Panc1 (cell line): ENCODE data around the gene PAK6. TPM values are rescaled to one million over a fixed set of nuclear protein-coding genes. Genes with fewer than 3 reads are reported as not detected.

Experiments used
- ATAC-seq: fragments of 200-7000 bp; cut with Tn5 transposase; 2 replicates; pipeline ENCODE4 v1.9.1; 2020; ENCODE audit warnings: mild to moderate bottlenecking, moderate library complexity
- BruUV-seq: library from RNA; stranded (reverse); fragments of 400-500 nt; replicated peaks from 2 replicates; lab custom pipeline; 2021; lab: Mats Ljungman, UMichigan
- CTCF ChIA-PET: fragments of 300-600 bp; sonication (Branson Sonifier 250); formaldehyde crosslinking; loops from one replicate; lab custom pipeline; 2022; ENCODE audit warnings: antibody characterized with exemption; lab: Charles Lee
- POLR2A ChIA-PET: fragments of 300-600 bp; sonication (Branson Sonifier 250); formaldehyde crosslinking; loops from one replicate; lab custom pipeline; 2022; ENCODE audit warnings: antibody characterized with exemption; lab: Charles Lee
- DNase-seq: peaks from one replicate; pipeline ENCODE4 v3.0.0-alpha.2; 2010; ENCODE audit warnings: low read depth, low spot score
- H3K27ac ChIP-seq: 2 replicates; pipeline ENCODE4 v1.5.1; 2011; ENCODE audit warnings: mild to moderate bottlenecking, low read length, inconsistent platforms
- H3K27me3 ChIP-seq: fragments of 200-500 bp; sonication (Bioruptor generic); 2 replicates; pipeline ENCODE4 v1.6.0; 2014; ENCODE audit warnings: low read length, inconsistent platforms; ENCODE audit not compliant: control insufficient read depth, insufficient read depth
- H3K36me3 ChIP-seq: fragments of 200-500 bp; sonication (Bioruptor generic); 2 replicates; pipeline ENCODE4 v1.5.1; 2014; ENCODE audit warnings: inconsistent platforms, mild to moderate bottlenecking, low read length, moderate library complexity; ENCODE audit not compliant: control insufficient read depth, insufficient read depth
- H3K4me1 ChIP-seq: 2 replicates; pipeline ENCODE4 v1.5.1; 2011; ENCODE audit warnings: inconsistent platforms, mild to moderate bottlenecking, low read length, moderate library complexity; ENCODE audit not compliant: control insufficient read depth, insufficient read depth
- H3K4me3 ChIP-seq, 2 experiments: 2 replicates each; pipeline ENCODE4 v1.5.1; 2011 to 2012; ENCODE audit warnings: low read depth in 2 of 2, low read length in 2 of 2, mild to moderate bottlenecking in 2 of 2, inconsistent platforms in 1 of 2, moderate library complexity in 1 of 2
- H3K9me3 ChIP-seq: fragments of 200-500 bp; sonication (Bioruptor generic); 2 replicates; pipeline ENCODE4 v1.5.1; 2014; ENCODE audit warnings: low read depth, mild to moderate bottlenecking, inconsistent platforms, low read length, moderate library complexity; ENCODE audit not compliant: control insufficient read depth, insufficient read depth
- CTCF ChIP-seq: fragments of 450-650 bp; IDR thresholded peaks from 2 replicates; pipeline ENCODE4 v1.5.1; 2017; ENCODE audit warnings: mild to moderate bottlenecking
- POLR2AphosphoS5 ChIP-seq: IDR thresholded peaks from 2 replicates; pipeline ENCODE4 v1.6.1; 2012; ENCODE audit warnings: mild to moderate bottlenecking, low read depth, low read length, moderate library complexity
- REST ChIP-seq, 2 experiments: IDR thresholded peaks; 2 replicates each; pipeline ENCODE4 v1.6.1; 2011 to 2012; ENCODE audit warnings: low read depth in 2 of 2, control low read depth in 1 of 2, low read length in 1 of 2, mild to moderate bottlenecking in 1 of 2, moderate library complexity in 1 of 2; ENCODE audit not compliant: insufficient read depth in 1 of 2
- SIN3A ChIP-seq: IDR thresholded peaks from 2 replicates; pipeline ENCODE4 v1.6.1; 2012; ENCODE audit warnings: low read depth, mild to moderate bottlenecking, low read length, moderate library complexity, borderline replicate concordance; ENCODE audit not compliant: insufficient read depth
- TCF7L2 ChIP-seq: IDR thresholded peaks from 2 replicates; pipeline ENCODE4 v1.6.1; 2011; ENCODE audit warnings: mild to moderate bottlenecking, low read depth, low read length, inconsistent platforms
- in situ Hi-C: cut with HindIII; loops from 2 replicates; pipeline ENCODE4 v1.10.0; 2016; ENCODE audit warnings: low sequenced_read_pairs, low pct_unique_long_range_greater_than_20kb
- intact Hi-C: fragments of 100-400 bp; cut with micrococcal nuclease; formaldehyde crosslinking; loops from one replicate; pipeline ENCODE4 v1.10.0; 2022; ENCODE audit not compliant: unreplicated experiment
- total RNA-seq: library from RNA; stranded (reverse); gene quantifications from one replicate; pipeline ENCODE4 v1.2.1, GENCODE V29; 2021; ENCODE audit not compliant: unreplicated experiment

The PAK6 gene
- total RNA-seq, 1 experiment from 2014 or later: 6.3 TPM

GRCh38 chr15:40302981-40303380 is 64.1 kb downstream of the PAK6 start:
- in situ Hi-C loops: no loop called here
- no peak for TF ChIP-seq SIN3A
- TF ChIP-seq REST (IDR thresholded peaks at IDR 0.05; ENCODE audit: insufficient read depth in 1 of 2, low read depth in 2 of 2, low read length in 1 of 2): no peak
- no peak for TF ChIP-seq POLR2AphosphoS5
- no peak for TF ChIP-seq TCF7L2
- no peak for TF ChIP-seq CTCF
- H3K4me3 ChIP-seq: no peak overlapping the region
- no peaks in the 10 kb centered on the region for H3K27me3 ChIP-seq
- no peaks in the 10 kb centered on the region for H3K36me3 ChIP-seq
- POLR2A ChIA-PET: no interaction called here
- CTCF ChIA-PET: interaction anchor here (1.1 kb wide), 1 partner anchor 35 kb away, joined by 3 read pairs; no protein-coding TSS in a partner anchor
- no peak for DNase-seq
- no TSS peak for BruUV-seq
- H3K27ac ChIP-seq: no peak overlapping the region
- H3K9me3 ChIP-seq: peaks cover 6% of the 10 kb centered on the region; the same call in 1 of the 2 replicates
- H3K4me1 ChIP-seq: peaks cover 5% of the 10 kb centered on the region; the same call in 1 of the 2 replicates
- intact Hi-C loops: no loop called here
- no peak for ATAC-seq

GRCh38 chr15:40303576-40303975 is 64.7 kb downstream of the PAK6 start:
- no peak overlapping the region for H3K4me3 ChIP-seq
- no peak for DNase-seq
- no peaks in the 10 kb centered on the region for H3K36me3 ChIP-seq
- H3K9me3 ChIP-seq: peaks cover 6% of the 10 kb centered on the region; the same call in 1 of the 2 replicates
- no peak for ATAC-seq
- ChIA-PET CTCF (no interaction called here), POLR2A (no interaction called here)
- no peak for TF ChIP-seq CTCF
- no peak for TF ChIP-seq REST (IDR thresholded peaks at IDR 0.05; ENCODE audit: insufficient read depth in 1 of 2, low read depth in 2 of 2, low read length in 1 of 2)
- H3K4me1 ChIP-seq: peaks cover 5% of the 10 kb centered on the region; the same call in 1 of the 2 replicates
- no TSS peak for BruUV-seq
- H3K27ac ChIP-seq: no peak overlapping the region
- intact Hi-C loops (no loop called here), in situ Hi-C loops (no loop called here)
- no peaks in the 10 kb centered on the region for H3K27me3 ChIP-seq
